A549 treated with Hydrocortisone at 1 μM for 4 hours (cell line): ENCODE data around the gene TRAK2. TPM values are rescaled to one million over a fixed set of nuclear protein-coding genes. Genes with fewer than 3 reads are reported as not detected.

Experiments
- total RNA-seq: library from RNA; stranded (reverse); fragments of 200-300 nt; extraction: Qiagen RNA extraction; gene quantifications from 5 replicates; pipeline ENCODE4 v1.2.3, GENCODE V29; 2022

The TRAK2 gene
- total RNA-seq: 11.2 to 18.0 TPM (median 14.2 TPM) in 5 replicates

GRCh38 chr2:201451292-201452057, at the start of gene TRAK2, which contains the start of gene STRADB:
TSS of gene TRAK2 (minus strand) at chr2:201451458. CDS start at chr2:201420507, 30,951 bp downstream.
TSS of gene STRADB (plus strand) at chr2:201451740. CDS start at chr2:201454841, 3,101 bp downstream.

GRCh38 chr2:201357221-201357620, 94.0 kb downstream of the TRAK2 start, which contains the start of gene FLACC1:
TSS of gene FLACC1 (minus strand) at chr2:201357345. CDS start at chr2:201351404, 5,941 bp downstream.

Other genes starting within 250 kb of the TRAK2 start
- gene CASP8, start 190.9 kb downstream of the TRAK2 start, total RNA-seq: 30.0 to 44.8 TPM (median 32.7 TPM) in 5 replicates
- gene FLACC1, start 94.1 kb downstream of the TRAK2 start, total RNA-seq: 0.16 to 0.46 TPM (median 0.17 TPM) in 5 replicates
- 22.6 to 27.8 TPM (median 25.5 TPM) in 5 replicates for gene STRADB, start 282 bp upstream of the TRAK2 start, total RNA-seq
- 15.2 to 21.3 TPM (median 19.2 TPM) in 5 replicates for gene TMEM237, start 192.0 kb upstream of the TRAK2 start, total RNA-seq
- 0.03 to 0.15 TPM (median 0.07 TPM) in 5 replicates for gene MPP4, start 247.2 kb upstream of the TRAK2 start, total RNA-seq